Stimulated activated CD4-positive, alpha-beta T cell treated with anti-CD3 and anti-CD28 coated beads, Interleukin-1b, Interleukin-23, amount 100 ng/mL, for 4 hours (primary cell): ENCODE results near the gene TP53I13.
"Not testable (repeated sequence)": the region's sequence is repeated elsewhere in the genome, so short reads cannot be mapped to it uniquely, and the experiment has no call there.

Source experiments
- DNase-seq, 2 donors: peaks; one replicate each; pipeline ENCODE4 v3.0.0-alpha.2; 2020; ENCODE audit warnings: low read depth in 2 of 2

TP53I13 gene, protein sequence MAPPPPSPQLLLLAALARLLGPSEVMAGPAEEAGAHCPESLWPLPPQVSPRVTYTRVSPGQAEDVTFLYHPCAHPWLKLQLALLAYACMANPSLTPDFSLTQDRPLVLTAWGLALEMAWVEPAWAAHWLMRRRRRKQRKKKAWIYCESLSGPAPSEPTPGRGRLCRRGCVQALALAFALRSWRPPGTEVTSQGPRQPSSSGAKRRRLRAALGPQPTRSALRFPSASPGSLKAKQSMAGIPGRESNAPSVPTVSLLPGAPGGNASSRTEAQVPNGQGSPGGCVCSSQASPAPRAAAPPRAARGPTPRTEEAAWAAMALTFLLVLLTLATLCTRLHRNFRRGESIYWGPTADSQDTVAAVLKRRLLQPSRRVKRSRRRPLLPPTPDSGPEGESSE

DNA sequence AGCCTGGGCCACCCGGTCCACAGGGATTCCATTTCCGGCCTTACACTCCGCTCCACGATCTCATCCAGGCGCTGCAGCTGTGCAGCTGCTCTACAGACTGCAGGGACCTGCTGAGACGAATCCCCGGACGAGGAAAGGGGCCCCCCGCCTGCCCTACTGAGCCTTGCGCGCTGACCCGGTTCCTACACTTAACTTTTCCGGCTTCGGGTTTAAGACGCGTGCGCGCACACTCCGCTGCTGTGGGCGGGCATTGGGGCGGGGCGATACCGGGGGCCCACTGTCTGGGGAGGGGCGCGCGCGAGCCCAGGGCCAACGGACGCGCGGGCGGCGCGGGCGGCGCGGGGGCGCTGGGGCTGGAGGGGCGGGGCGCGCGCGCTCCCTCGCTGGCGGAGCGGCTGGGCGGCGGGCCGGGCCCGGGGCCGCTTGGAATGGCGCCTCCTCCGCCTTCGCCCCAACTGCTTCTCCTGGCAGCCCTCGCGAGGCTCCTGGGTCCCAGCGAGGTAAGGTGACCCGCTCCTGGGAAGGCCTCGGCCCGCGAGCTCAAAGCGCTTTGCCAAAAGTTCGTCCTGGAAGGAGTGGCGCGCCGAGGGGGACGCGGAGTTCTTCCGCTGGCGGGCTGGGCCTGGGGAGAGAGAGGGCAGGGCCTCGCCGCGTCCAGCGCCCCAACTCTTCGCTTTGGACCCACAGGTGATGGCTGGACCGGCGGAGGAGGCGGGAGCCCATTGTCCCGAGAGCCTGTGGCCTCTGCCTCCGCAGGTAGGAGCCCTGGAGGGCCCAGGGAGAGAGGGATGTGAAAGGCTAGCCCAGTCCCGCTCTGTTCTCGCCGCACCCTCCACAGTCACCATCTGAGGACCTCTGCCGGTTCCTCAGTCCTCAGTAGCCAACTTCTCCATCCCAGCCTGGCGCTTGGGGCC is at the start of gene TP53I13:
Gene TP53I13 (plus strand): TSS at position 371 of the 914 bp plus-strand sequence. CDS start 58 bp downstream, at position 429.
- DNase-seq = peak; percentile 94

DNA sequence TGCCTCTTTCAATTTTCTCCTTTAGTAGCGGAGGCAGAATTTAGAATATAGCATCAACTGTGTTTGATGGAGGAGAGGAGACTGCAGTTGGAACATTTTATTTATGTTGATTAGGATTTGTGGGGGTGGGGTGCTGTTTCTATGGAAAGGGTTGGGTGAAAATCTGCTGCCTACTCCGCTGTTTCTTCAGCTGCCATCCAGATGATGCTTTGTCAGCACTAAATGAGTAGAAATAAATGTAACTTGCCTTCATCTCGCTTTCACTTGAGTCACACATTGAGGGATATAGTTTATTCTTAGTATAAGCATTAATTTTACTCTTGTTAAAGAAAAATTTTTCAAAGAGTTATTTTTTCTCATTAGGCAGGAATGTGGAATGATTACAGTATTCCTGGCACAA is 43.8 kb upstream of the TP53I13 start:
- DNase-seq = no peak

DNA sequence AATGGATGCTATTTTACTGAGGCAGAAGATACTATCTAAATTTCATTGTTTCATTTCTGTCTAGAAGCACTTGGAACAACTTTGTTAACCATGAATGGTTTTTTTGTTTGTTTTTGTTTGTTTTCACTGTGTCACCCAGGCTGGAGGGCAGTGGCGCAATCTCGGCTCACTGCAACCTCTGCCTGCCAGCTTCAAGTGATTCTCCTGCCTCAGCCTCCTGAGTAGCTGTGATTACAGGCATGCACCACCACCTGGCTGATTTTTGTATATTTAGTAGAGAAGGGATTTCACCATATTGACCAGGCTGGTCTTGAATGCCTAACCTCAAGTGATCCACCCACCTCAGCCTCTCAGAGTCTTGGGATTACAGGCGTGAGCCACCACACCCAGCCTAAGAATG is 42.2 kb upstream of the TP53I13 start:
- no peak for DNase-seq

DNA sequence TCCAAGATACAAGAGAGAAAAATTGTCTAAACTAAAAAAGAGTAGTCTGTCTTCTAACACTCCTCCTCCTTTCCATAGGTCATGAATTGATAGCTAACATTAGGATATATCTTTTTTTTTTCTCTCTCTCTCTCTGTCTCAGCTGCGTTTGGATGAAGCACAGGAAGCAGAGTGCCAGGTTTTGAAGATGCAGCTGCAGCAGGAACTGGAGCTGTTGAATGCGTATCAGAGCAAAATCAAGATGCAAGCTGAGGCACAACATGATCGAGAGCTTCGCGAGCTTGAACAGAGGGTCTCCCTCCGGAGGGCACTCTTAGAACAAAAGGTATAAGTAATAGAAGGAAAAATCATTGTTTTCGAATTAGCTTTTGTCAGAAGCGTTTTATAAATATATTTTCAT is 34.5 kb upstream of the TP53I13 start:
- no peak for DNase-seq

DNA sequence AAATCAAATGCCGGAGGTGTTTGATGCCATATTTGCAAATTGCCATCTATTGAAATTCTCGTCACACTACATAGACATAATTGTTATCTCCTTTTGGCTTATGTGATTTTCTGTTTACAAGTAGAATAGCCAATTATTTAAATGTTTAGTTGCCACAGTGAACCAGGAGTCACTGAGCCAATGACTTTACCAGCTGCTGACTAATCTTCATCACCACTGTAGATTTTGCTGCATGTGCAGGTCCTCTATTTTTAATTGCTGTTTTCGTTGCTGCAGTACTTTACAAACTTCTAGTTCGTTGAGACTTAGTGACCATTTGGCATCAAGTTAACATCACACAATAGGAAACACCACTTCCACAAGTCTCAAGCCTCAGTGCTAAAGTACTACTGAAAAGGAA is 24.4 kb upstream of the TP53I13 start:
- DNase-seq = no peak

DNA sequence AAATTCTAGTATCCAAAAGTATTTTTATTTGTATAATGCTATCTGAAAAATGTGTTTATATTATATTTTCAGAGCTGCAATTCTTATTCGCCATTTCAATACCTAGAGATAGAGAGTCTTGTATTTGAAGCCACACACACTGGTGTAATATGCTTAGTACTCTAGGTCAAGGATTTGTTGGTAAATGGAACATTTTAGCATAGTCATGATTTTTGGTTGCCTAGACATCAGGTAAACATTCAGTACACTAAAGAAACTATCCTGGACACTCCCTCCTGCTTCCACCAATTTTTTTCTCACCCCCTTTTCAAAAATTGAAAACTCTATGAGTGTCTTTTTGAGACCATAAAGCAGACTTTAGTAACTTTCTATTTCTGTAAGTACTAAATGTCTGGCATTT is 22.4 kb upstream of the TP53I13 start:
- no peak for DNase-seq

DNA sequence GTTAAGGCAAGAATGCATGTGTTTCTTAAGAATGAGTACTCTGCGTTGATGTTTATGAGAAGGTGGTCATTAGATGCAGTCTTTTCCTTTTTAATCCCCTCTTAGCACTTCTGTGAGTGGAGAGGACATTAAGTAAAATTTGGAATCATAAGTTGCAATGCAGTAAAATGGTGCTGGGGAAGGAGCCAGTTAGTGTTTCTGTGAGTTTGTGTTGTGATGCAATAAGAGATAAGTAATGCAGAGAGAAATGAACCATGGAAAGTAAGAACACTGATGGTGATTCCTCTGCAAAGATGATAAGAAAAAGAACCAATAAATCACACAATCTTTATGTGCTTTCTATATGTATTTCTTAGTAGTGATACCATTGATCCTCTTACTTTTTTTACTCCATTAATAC is 21.7 kb upstream of the TP53I13 start:
- no peak for DNase-seq

DNA sequence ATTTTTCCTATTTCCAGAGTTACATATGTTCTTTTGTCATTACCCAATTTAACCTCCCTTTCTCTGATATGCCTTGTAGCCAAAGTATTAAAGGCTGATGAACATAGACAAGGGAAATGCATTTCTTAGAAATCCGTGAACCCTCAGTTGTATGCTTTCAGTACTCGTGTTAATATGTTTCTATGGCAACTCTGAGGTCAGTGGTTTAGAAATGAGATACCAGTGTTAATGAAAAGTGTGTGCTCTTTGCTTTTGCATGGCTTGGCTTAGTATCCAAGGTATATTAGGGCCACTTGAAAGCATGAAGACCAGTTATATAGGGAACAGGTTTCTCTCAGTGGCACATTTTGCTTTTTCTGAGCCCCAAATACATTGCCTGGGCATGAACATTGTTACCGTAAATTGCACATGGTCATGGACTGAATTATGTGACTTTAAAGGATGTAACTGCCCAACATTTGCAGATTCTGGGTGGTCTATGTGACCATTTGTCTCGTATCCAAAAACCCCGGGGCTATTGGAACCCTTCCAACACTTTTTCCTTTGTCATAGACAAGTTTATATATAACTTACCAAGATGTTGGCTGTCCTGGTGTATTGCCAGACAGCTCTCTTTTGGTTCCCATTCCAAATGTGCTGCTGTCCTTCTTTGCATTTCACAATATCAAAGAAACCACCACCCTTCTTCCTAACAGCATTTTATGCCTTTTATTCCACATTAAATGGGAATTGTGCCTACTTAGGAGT is 19.2 kb upstream of the TP53I13 start:
- DNase-seq = no peak

DNA sequence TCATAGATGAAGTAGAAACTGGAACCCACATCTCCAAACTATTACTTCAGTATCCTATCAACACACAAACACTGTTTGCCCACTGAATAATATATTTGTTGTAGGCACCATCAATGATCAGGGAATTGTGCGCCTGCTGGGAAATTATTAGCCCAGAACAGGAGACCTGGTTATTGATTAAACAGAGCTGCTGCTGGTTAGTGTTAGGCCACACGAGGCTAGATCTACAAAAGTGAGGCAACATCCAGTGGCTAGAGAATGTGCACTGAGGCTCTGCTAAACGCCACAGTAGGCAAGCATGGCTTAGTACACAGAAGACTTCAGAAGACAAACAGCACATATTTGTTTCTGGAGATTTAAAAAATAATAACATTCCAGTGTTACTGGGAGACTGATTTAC is 12.7 kb upstream of the TP53I13 start:
- no peak for DNase-seq

DNA sequence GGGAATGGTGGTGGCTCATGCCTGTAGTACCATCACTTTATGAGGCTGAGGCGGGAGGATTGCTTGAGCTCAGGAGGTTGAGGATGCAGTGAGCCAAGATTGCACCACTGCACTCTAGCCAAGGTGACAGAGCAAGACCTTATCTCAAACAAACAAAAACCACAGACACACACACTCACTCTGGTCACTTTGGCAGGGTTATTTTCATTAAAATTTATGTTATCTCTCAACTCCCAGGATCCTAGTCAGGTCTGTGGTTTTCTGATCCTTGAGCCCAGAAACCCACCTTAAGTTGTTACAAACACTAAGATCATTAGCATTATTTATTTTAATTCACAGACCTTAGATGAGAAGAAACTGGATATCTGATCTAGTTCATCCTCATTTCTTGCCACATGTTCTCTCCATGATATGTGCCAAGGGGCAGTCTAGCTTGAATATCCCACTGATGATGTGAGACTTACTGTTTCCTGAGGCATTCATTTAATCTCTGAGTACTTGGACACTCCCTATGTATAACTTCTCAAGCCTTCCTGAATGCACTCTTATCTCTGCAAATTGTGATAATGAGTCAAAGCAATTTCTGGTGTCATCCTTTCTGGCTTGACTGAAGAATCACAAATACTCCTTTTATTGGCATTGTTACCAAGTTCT is 11.3 kb upstream of the TP53I13 start:
- DNase-seq = no peak

DNA sequence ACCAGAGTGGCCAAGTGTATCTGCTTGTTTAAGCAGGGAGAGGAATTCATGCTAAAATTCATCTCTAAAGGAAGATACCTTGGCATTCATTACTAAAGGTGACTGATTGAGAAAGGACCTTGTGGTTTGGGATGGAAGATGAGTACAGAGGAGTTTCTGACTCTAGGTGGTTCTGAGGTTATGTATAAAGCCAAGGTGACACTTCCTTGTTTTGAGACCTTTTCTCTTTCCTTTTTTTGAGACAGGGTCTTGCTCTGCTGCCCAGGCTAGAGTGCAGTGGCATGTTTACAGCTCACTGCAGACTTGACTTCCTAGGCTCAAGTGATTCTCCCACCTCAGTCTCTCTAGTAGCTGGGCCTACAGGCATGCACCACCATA is 10.8 kb upstream of the TP53I13 start:
- no peak for DNase-seq

DNA sequence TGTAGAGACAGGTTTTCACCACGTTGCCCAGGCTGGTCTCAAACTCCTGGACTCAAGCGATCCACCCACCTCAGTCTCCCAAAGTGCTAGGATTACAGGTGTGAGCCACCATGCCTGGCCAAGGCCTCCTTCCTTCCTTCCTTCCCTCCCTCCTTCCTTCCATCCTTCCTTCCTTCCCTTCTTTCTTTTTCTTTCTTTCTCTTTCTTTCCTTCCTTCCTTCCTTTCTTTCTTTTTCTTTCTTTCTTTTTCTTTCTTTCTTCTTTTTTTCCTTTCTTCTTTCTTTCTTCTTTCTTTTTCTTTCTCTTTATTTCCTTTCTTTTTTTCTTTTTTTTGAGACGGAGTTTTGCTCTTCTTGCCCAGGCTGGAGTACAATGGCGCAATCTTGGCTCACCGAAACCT is 10.4 kb upstream of the TP53I13 start:
- not testable (repeated sequence) for DNase-seq

DNA sequence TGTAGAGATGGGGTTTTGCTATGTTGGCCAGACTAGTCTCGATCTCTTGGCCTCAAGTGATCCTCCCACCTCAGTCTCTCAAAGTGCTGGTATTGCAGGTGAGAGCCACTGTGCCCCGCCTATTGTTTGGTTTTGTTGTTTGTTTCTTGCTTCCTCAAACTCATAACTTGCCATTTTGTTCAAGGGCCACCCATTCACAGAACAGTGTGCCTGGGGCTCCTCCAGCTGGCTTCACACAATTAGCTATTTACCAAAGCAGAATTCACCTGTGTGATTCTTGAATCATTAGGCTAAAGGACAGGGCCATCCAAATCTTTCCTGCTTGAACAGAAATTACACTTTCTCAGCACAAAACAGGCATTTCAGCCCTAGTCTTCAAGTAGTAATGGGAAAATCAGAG is 8.9 kb upstream of the TP53I13 start:
- DNase-seq = no peak

DNA sequence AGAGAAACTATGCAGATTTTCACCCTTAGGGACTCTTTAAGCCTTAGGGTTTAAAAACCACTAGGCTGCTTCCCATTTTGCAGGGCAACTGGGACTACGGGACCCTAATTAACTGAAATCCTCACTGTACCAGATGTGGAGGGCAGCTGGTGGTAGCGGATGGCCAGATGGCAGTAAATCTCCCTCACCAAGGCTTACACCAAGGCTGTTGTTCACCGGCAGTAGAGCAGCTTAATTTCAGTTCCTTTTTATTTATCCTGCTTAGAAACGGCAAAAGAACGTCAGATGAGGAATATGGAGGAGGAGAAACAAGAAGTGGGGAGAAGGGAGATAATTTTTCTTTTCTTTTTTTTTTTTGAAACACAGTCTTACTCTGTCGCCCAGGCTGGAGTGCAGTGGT is 8.2 kb upstream of the TP53I13 start:
- no peak for DNase-seq

DNA sequence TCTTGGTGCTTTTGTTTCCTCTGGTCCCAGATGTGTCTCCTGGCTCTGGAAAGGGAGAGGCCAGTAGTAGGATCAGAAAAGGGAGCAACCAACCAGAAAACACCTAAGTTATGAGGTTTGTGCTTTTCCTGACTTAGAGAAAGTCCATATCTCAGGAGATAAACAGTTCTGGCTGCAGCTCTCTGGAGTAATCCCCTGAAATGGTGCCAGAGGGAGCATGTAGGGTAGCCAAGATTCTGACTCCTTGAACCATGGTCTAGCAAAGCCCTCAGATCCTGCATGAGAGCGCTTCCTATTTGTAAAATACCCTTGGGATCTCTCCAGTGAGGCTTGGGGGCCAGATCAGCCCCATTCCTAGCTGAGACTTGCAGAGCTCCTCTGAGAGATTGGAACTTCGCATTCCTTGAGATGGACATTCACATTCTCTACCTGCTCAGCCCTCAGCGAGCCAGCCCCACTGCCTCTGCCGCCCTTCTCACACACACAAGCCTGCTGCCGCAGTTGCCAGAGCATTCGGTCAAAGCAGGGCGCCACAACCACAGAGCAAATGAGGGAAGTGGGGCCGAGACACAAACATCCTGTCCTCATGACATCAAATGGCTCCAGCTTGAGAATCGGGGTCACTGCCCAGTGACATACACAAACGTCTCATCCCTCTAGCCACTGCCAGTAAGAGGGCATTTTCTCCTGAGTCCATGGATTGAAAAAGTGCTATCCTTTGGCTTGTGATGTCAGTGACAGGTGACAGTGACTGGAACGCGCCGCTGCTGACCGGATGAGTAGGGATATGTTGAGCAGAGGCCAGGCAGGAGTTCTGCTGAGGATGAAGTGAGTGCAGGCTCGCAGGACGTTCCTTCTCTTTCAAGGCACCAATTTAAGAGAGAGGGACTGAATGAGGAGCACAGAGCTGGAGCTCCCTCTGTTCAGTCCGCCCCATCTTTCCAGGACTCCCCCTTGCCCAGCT is 6.7 kb upstream of the TP53I13 start:
- no peak for DNase-seq

DNA sequence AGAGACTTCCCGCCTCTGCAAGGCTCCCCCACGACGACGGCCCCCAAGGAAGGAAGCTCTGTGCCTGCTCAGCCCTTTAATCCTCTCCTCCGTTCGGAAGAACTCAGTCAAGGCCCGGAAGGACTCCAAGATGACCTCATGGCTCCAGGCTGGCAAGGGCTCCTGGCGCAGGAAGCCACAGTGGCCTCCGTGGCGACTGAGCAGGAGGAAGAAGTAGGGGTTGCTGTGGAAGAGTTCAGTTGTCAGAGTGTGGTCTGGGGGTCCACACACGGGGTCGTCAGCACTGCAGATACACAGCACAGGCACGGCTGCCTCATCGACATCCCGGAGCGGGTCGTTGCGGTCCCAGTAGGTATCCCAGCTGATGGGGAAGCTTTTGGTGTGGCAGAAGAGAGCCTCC is 5.9 kb upstream of the TP53I13 start:
- no peak for DNase-seq

DNA sequence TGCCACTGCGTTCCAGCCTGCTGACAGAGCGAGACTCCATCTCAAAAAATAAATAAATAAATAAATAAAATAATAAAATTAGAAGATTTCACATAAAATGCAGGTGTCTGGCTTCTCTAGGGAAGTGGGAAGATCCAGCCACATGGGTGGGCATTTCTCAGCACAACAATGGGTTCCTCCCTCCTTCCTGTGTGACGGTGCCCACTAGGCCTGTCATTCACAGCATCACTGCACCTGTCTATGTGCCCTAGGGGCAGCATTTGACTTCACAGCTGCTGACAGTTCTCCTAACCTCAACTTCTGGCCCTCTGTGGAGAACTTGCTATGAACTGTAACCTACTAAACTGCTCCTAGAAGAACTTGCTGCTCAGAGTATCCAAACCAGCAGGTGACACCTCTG is 4.7 kb upstream of the TP53I13 start:
- DNase-seq = no peak

DNA sequence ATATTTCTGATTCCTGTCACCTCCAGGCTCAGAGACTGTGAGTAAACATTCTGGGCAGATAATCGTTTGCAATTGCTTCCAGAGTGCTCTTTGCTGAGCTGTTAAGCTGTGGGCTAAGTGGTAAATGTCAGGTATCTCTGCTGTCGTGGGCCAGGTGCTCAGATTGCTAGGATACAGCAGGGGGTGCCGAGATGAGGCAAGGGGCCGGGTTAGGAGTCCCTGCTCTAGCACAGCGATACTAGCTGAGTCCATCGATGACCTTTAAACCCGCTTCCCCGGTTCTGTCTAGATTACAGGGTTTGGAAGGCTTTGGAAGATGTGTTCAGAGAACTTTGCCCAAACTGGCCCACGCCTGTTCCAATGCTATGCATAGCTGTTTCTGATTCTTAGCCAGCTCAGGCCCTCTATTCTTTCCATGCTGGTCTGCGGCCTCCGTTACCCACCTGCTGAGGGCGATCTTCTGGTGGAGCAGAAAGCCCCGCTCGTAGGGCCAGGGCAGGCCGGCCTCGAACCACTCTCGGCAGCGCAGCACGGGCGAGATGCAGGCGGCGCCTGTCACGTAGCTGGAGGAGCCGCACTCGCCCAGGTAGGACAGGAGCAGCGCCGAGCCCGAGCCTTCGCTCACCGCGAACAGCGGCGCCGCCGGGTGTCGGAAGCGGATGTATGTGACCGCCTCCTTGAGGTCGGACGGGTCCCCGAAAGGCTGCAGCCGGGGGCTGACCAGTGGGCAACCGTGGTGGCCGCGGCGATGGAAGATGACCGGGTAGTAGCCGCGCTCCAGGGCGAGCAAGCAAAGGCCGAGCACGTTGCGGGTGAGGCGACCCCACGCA is 2.6 kb upstream of the TP53I13 start:
- DNase-seq = peak; percentile 39 to 50

DNA sequence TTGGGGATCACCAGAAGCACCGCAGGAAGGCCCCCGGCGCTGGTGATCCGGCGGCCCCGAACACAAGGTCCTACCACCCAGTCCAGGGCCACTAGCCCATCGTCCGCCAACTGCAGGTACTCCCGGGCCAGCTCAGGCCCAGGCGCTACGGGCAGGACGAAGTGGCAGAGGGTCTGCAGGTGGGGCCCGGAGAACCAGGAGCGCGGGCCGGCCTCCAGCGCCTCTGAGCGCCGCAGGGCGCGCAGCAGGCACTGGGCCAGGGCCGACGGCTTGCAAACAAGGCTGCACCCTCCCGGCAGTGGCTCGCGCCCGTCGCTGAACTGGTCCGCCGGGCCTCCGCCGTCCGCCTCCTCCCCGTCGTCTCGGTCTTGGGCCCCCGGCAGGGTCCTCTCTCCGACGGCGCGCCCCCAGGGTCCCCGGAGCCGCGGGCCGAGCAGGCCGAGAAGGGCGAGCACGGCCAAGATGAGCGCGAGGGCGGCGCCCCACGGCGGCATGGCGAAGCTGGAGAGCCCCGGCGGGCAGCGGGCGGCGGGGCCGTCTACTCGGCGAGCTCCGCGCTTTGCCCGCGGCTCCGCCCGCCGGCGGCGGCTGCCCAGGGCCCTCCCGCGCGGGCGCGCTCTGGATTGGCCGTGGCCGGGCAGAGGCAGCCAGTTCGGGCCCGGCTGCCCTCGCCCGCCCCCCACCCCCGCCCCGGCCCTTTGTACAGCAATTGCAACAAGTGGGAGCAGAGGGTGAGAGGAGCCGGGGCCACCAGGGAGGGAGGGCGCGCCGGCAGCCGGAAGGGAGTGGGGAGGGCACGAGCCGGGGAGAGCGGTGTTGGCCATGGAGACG is 1.8 kb upstream of the TP53I13 start, which contains the start of gene ABHD15:
Gene ABHD15 (minus strand): TSS at position 565 of the 831 bp plus-strand sequence. CDS start 71 bp downstream, at position 494.
- peak in 1 of 2 donors; percentile 57 for DNase-seq
